ENCODE measurements around the gene REG1A.

The REG1A gene

GRCh38 chr2:79097843-79098242 lies 22.4 kb upstream of the REG1A start:
- TF ChIP-seq FOXM1 (IDR thresholded peaks at IDR 0.05; ENCODE audit: borderline replicate concordance, low read depth) = no peak
- TF ChIP-seq CREB1 (IDR thresholded peaks at IDR 0.05; ENCODE audit: low read depth) = no peak
- no peak for TF ChIP-seq CEBPB (IDR thresholded peaks at IDR 0.05)
- no peak for TF ChIP-seq RAD21 (IDR thresholded peaks at IDR 0.05; ENCODE audit: low read depth)
- TF ChIP-seq EP300 (IDR thresholded peaks at IDR 0.05; ENCODE audit: borderline replicate concordance) = no peak
- no peak for TF ChIP-seq TAF1 (IDR thresholded peaks at IDR 0.05; ENCODE audit: low read depth)
- TF ChIP-seq USF1 (IDR thresholded peaks at IDR 0.05) = no peak
- no peak for TF ChIP-seq TEAD4 (IDR thresholded peaks at IDR 0.05)
- no peak for TF ChIP-seq ZBTB7A (IDR thresholded peaks at IDR 0.05; ENCODE audit: low read depth)
- no peak for TF ChIP-seq TCF12 (IDR thresholded peaks at IDR 0.05; ENCODE audit: low read depth)
- no peak for TF ChIP-seq REST (IDR thresholded peaks at IDR 0.05; ENCODE audit: low read depth)
- TF ChIP-seq NFIC (IDR thresholded peaks at IDR 0.05) = no peak
- TF ChIP-seq YY1 (IDR thresholded peaks at IDR 0.05; ENCODE audit: low read depth) = no peak
- TF ChIP-seq, protein P1, sequence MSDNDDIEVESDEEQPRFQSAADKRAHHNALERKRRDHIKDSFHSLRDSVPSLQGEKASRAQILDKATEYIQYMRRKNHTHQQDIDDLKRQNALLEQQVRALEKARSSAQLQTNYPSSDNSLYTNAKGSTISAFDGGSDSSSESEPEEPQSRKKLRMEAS (IDR thresholded peaks at IDR 0.05) = no peak
- TF ChIP-seq EGR1 (IDR thresholded peaks at IDR 0.05) = no peak

DNA sequence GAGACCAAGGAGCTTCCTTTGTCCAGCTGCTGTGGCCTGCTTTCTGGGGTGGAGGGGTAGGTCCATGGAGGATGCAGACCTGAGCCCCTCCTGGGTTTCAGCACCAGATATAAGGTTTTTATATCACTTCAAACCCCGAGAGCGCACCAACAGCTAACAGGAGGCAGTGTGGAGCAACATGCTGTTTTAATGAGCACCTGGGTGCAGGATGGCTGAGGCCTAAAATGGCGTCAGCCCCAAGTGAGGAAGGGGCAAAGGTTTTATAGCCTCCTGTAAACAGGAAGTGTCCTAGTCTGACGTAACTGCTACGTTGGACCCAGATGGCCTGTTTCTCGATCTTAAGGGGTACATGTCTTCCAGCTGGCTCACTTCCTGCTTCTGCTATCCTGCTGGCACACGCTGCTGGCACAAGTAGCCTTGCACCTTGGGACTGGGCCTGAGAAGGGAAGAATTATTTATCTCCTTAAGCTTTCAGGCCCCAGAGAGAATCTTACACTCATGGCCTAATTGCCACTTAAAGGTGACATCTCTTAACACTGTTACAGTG lies 21.1 kb upstream of the REG1A start:
- TF ChIP-seq YY1 (IDR thresholded peaks at IDR 0.05; ENCODE audit: low read depth) = no peak
- TF ChIP-seq ZBTB7A (IDR thresholded peaks at IDR 0.05; ENCODE audit: low read depth) = no peak
- no peak for TF ChIP-seq FOXM1 (IDR thresholded peaks at IDR 0.05; ENCODE audit: borderline replicate concordance, low read depth)
- TF ChIP-seq REST (IDR thresholded peaks at IDR 0.05; ENCODE audit: low read depth) = no peak
- TF ChIP-seq CEBPB (IDR thresholded peaks at IDR 0.05) = no peak
- TF ChIP-seq EGR1 (IDR thresholded peaks at IDR 0.05) = no peak
- TF ChIP-seq, protein P1 (IDR thresholded peaks at IDR 0.05) = no peak
- no peak for TF ChIP-seq USF1 (IDR thresholded peaks at IDR 0.05)
- no peak for TF ChIP-seq TEAD4 (IDR thresholded peaks at IDR 0.05)
- TF ChIP-seq CREB1 (IDR thresholded peaks at IDR 0.05; ENCODE audit: low read depth) = no peak
- TF ChIP-seq TCF12 (IDR thresholded peaks at IDR 0.05; ENCODE audit: low read depth) = no peak
- no peak for TF ChIP-seq TAF1 (IDR thresholded peaks at IDR 0.05; ENCODE audit: low read depth)
- TF ChIP-seq RAD21 (IDR thresholded peaks at IDR 0.05; ENCODE audit: low read depth) = no peak
- no peak for TF ChIP-seq EP300 (IDR thresholded peaks at IDR 0.05; ENCODE audit: borderline replicate concordance)
- no peak for TF ChIP-seq NFIC (IDR thresholded peaks at IDR 0.05)

GRCh38 chr2:79100285-79100684 lies 20.0 kb upstream of the REG1A start:
- TF ChIP-seq, protein P1 (IDR thresholded peaks at IDR 0.05) = no peak
- no peak for TF ChIP-seq RAD21 (IDR thresholded peaks at IDR 0.05; ENCODE audit: low read depth)
- no peak for TF ChIP-seq CREB1 (IDR thresholded peaks at IDR 0.05; ENCODE audit: low read depth)
- no peak for TF ChIP-seq NFIC (IDR thresholded peaks at IDR 0.05)
- no peak for TF ChIP-seq EP300 (IDR thresholded peaks at IDR 0.05; ENCODE audit: borderline replicate concordance)
- TF ChIP-seq TEAD4 (IDR thresholded peaks at IDR 0.05) = no peak
- no peak for TF ChIP-seq REST (IDR thresholded peaks at IDR 0.05; ENCODE audit: low read depth)
- TF ChIP-seq YY1 (IDR thresholded peaks at IDR 0.05; ENCODE audit: low read depth) = no peak
- TF ChIP-seq USF1 (IDR thresholded peaks at IDR 0.05) = no peak
- no peak for TF ChIP-seq CEBPB (IDR thresholded peaks at IDR 0.05)
- no peak for TF ChIP-seq EGR1 (IDR thresholded peaks at IDR 0.05)
- no peak for TF ChIP-seq TAF1 (IDR thresholded peaks at IDR 0.05; ENCODE audit: low read depth)
- no peak for TF ChIP-seq TCF12 (IDR thresholded peaks at IDR 0.05; ENCODE audit: low read depth)
- no peak for TF ChIP-seq FOXM1 (IDR thresholded peaks at IDR 0.05; ENCODE audit: borderline replicate concordance, low read depth)

All from Ishikawa (cell line).